Middle frontal gyrus (tissue), 1 donor: ENCODE data around the gene APLF.
"Not testable (repeated sequence)": the region's sequence is repeated elsewhere in the genome, so short reads cannot be mapped to it uniquely, and the experiment has no call there.

Experiments
- DNase-seq: peaks from one replicate; pipeline ENCODE4 v3.0.0-alpha.2; 2015; ENCODE audit warnings: low spot score; ENCODE audit errors: extremely low spot score

Gene APLF

DNA sequence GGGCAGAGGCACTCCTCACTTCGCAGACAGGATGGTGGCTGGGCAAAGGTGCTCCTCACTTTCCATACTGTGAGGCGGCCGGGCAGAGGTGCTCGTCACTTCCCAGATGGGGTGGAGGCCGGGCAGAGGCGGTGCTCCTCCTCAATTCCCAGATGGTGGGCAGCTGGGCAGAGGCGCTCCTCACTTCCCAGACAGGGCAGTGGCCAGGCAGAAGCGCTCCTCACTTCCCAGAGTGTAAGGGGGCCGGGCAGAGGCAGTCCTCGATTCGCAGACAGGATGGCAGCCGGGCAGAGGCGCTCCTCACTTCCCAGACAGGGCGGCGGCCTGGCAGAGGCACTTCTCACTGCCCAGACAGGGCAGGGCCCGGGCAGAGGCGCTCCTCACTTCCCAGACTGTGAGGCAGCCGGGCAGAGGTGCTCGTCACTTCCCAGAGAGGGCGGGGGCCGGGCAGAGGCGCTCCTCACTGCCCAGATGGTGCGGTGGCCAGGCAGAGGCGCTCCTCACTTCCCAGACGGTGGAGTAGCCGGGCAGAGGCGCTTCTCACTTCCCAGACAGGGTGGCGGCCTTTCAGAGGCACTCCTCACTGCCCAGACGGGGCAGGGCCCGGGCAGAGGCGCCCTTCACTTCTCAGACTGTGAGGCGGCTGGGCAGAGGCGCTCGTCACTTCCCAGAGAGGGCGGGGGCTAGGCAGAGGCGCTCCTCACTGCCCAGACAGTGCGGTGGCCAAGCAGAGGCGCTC lies 60.1 kb downstream of the APLF start:
- not testable (repeated sequence) for DNase-seq

- DNase-seq: not testable (repeated sequence)
Observed at GRCh38 chr2:68529156-68529555, 61.8 kb downstream of the APLF start.

DNA sequence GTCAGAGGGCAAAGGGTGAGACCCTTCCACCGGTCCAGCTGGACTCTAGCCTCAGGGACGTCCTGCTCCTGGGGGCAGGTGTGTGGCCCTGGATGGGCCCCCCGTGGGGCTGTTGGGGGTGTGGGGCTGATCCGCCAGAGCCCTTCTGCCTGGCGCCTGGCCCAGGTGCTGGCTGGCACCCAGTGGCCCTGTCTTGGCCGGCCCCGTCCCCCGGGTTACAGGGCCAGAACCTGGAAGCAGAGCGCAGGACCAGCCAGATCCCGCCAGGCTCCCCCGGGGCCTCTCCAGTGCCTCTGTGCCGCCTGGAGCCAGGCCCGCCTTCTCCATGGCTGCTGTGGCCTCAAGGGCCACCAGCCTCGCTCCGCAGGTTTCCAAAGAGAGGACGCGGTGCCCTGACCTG lies 62.3 kb downstream of the APLF start:
- not testable (repeated sequence) for DNase-seq

DNA sequence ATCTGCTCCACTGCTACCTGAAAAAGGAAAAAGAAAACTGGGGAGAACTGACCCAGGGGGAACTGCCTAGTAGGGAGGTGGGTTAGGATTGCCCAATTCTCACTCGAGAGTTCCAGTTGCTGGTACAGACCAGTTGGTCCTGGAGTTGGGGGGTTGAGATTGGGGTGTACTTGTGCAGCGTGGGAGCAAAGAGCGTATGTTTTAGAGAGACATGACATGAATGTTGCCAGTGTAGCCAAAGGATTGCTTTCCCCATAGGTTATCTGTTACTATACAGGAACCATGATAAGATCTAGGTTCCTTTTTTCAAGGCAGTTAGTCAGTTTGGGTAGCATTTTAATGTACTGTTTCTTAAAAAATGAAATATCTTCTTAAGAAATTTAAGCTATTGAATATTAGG lies 68.6 kb downstream of the APLF start:
- no peak for DNase-seq

- no peak for DNase-seq
Observed at GRCh38 chr2:68537011-68537410, 69.6 kb downstream of the APLF start.

GRCh38 chr2:68537809-68538208 lies 70.4 kb downstream of the APLF start:
- no peak for DNase-seq

DNA sequence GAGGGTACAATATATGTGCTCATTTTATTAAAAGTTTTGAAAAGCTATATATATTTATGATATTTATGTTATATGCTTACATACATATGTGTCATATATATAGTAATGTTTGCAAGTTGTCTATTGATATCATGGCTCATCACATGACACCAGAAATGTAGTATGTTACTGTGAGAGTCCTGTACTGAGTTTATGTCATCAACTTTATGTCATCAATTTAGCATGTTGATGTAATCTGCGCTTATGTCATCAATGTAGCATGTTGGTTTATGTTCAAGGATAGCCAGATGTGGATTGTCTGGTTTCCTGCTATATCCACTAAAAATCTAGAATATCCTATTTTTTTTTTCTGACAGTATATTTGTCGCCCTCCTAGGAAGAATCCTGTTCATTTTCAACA lies 77.4 kb downstream of the APLF start:
- DNase-seq: no peak

GRCh38 chr2:68548396-68548795 lies 81.0 kb downstream of the APLF start:
- DNase-seq: no peak

DNA sequence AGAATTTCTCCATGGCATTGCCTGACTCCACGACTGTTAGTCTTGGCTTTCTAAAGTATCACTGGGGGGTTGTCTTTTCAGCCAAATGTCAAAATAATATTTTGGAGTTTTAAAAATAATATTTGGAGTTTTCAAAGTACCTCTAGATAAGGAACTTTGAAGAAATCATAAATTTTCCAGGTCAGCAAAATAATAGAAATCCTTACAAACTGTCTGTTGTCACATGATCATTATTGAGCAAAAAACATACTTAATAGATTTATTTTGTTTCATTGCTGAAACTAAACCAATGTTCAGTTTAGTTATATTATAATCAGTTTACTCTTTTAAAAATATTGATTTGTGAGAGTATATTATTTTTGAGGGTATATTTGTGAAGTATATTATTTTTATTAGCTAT lies 85.7 kb downstream of the APLF start:
- DNase-seq: no peak

- DNase-seq: not testable (repeated sequence)
Observed at GRCh38 chr2:68555425-68556206, 88.2 kb downstream of the APLF start.

GRCh38 chr2:68556381-68556780 lies 89.0 kb downstream of the APLF start:
- DNase-seq: no peak

GRCh38 chr2:68558576-68558975 lies 91.2 kb downstream of the APLF start:
- no peak for DNase-seq

DNA sequence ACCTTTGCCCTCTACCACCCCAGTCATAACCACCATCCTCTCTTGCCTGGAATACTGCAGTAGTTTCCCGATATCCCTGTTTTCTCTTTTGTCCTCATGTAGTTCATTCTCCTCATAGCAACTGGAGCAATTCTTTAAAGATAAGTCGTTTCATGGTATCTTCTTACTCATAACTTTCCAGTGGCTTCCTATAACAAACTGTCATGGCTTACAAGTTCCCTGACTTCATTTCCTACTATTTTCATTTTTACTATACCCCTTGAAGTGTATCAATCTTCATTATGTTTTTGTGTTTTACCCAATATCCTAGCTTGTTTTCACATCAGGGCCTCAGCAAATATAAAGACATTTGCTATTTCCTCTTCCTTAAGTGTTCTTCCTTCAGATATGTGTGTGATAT lies 92.3 kb downstream of the APLF start:
- no peak for DNase-seq

DNA sequence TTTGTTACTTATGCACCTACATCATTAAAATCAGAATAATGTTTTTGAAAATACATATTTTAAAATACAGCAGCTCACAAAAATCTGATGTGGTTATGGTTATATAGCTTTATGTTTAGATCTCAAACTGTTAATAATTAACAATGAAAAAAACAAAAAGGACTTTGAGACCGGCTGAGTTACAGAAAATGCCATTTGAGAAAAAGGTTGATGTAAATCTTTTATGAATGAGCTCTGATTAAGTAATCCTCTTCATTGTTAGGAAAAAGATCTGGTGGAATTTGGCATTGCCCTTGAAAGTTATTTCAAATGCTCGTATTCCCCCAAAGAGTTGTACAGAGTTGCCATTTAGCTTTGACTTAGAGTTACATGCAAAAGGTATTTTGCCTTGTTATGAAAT lies 93.2 kb downstream of the APLF start:
- DNase-seq: no peak

DNA sequence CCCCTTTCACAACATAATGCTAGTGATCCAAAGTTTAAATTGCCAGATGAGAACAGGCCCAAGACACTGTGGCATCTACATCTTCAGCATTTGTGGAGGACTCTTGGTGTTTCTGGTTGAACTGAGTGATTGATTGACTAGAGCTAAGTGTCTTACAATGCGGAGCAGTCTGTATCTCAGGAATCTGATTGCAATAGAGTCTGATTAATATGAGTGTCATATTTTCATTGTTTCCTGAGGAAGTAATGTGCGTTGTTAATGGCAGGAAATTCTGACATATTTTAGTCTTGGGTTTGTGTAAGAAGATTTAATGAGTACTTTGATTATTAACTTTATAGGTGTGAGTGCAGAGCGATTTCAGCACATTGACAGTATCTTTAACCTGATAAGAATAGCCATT lies 94.0 kb downstream of the APLF start:
- no peak for DNase-seq

DNA sequence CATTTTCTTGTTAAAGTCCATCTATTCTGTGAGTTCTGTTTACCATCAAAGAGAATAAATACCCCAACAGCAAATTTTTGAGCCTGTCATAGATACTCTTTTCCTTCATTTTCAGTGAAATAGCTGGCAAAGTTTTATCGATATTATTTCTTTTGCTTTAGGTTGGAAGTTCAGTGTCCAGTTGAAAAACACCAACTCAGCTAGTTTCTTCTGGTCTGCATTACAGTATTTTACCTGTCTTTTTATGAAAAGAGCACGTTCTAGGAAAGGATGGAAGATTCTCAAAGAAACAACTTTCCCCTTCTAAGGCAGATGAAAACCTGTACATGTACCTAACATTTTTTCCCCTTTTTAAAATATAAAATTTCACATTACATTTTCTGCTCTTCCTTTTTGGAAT lies 95.5 kb downstream of the APLF start:
- DNase-seq: no peak

- no peak for DNase-seq
Observed at GRCh38 chr2:68564426-68564825, 97.0 kb downstream of the APLF start.

DNA sequence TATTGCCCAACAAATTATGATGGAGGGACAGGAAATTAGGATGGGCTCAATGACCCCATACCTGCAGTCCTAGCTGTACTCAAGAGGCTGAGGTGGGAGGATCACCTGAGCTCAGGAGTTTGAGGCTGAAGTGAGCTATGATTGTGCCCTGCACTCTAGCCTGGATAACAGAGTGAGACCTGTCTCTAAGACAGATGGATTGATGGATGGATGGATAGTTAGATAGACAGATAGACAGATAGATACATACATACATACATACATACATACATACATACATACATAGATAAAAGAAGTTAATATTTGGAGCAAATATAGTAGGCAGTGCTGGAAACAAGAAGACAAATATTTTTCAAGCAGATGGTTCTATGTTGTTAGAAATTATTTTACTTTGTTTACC lies 97.9 kb downstream of the APLF start:
- DNase-seq: no peak

- DNase-seq: no peak
Observed at GRCh38 chr2:68565858-68566257, 98.5 kb downstream of the APLF start.

DNA sequence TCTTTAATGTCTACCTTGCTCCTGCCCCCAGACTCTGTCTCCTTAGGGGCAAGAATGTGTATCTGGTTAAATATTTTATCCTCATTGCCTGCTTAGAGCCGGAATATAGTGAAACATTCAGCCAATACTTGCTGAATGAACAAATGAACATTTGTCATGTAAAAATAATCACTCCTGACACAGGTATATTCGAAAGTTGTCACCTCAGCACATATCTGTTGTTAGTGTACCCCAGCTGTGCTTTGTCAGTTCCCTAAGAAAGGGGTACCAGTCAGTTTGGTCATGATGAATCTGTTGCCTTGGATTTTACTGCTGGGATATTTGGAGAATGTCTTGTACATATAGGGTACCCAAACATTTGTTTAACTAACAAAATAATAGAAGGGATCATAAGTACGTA lies 99.0 kb downstream of the APLF start:
- no peak for DNase-seq

DNA sequence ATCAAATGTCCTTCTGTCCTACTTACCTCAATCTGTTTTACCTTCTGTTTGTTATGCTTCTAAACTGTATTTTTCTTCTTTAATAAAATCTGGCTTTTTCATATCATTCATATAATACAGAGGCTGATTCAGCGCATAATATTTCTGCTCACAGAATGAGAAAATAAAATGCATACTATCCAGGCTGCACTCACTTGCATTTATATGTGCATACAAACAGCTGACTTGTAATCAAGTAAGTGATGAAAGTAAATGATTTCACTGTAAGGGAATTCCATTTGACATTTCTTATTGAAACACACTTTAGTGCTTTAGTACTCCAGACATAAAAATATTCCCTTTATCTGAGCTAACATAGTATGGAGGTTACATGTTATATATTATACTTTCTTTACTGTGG lies 100.7 kb downstream of the APLF start:
- DNase-seq: no peak

DNA sequence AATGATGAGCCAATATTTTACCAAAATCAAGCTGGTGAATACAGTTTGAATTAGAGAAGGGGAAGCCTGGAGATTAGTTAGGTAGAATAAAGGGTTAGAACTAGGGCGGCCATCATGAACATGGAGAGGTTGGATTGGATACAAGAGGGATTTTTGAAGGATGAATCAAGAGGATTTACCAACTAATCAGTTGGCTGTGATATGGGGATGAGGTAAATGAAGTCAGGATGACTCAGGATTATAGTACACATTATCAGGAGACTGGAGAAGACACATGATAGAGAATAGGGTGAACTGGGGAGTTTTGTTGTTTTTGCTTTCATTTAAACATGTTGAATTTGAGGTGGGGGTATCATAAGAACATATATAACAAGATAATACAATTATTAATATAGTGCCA lies 102.2 kb downstream of the APLF start:
- DNase-seq: no peak

- not testable (repeated sequence) for DNase-seq
Observed at GRCh38 chr2:68570434-68570833, 103.0 kb downstream of the APLF start.
